Kidney epithelial cell (primary cell): ENCODE measurements around the gene CD300E. TPM values are rescaled to one million over a fixed set of nuclear protein-coding genes. Genes with fewer than 3 reads are reported as not detected.

Source experiments
- DNase-seq: peaks from one replicate; pipeline ENCODE4 v3.0.0-alpha.2; 2010; ENCODE audit warnings: low read depth
- H3K27me3 ChIP-seq: 2 replicates; pipeline ENCODE4 v1.6.0; 2011; ENCODE audit warnings: low read length; ENCODE audit not compliant: control insufficient read depth, insufficient read depth
- H3K36me3 ChIP-seq: 2 replicates; pipeline ENCODE4 v1.5.1; 2011; ENCODE audit warnings: low read length; ENCODE audit not compliant: control insufficient read depth, insufficient read depth
- H3K4me3 ChIP-seq: 2 replicates; pipeline ENCODE4 v1.5.1; 2011; ENCODE audit warnings: low read depth, mild to moderate bottlenecking, control low read depth, low read length
- total RNA-seq: library from RNA; depleted of rRNA; stranded (reverse); fragments of >200 nt; gene quantifications from 2 replicates; pipeline ENCODE4 v1.2.3, GENCODE V29; 2015
- TF ChIP-seq, protein P1 (sequence below): IDR thresholded peaks from 2 replicates; pipeline ENCODE4 v1.5.1; 2011; ENCODE audit warnings: mild to moderate bottlenecking, moderate library complexity, low read length, control low read depth, inconsistent platforms; ENCODE audit not compliant: insufficient read depth, poor library complexity, severe bottlenecking

The CD300E gene
- not detected in 2 replicates for total RNA-seq

GRCh38 chr17:74623693-74624093 lies at the start of gene CD300E:
TSS of gene CD300E (minus strand) at chr17:74623738. CDS start at chr17:74623621, 117 bp downstream.
- Histone ChIP-seq H3K36me3 (no peaks in the 10 kb centered on the region), H3K4me3 (no peak within 1 kb of the TSS), H3K27me3 (no peaks in the 10 kb centered on the region)
- DNase-seq: no peak
- TF ChIP-seq, protein P1, sequence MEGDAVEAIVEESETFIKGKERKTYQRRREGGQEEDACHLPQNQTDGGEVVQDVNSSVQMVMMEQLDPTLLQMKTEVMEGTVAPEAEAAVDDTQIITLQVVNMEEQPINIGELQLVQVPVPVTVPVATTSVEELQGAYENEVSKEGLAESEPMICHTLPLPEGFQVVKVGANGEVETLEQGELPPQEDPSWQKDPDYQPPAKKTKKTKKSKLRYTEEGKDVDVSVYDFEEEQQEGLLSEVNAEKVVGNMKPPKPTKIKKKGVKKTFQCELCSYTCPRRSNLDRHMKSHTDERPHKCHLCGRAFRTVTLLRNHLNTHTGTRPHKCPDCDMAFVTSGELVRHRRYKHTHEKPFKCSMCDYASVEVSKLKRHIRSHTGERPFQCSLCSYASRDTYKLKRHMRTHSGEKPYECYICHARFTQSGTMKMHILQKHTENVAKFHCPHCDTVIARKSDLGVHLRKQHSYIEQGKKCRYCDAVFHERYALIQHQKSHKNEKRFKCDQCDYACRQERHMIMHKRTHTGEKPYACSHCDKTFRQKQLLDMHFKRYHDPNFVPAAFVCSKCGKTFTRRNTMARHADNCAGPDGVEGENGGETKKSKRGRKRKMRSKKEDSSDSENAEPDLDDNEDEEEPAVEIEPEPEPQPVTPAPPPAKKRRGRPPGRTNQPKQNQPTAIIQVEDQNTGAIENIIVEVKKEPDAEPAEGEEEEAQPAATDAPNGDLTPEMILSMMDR: no peak

DNA sequence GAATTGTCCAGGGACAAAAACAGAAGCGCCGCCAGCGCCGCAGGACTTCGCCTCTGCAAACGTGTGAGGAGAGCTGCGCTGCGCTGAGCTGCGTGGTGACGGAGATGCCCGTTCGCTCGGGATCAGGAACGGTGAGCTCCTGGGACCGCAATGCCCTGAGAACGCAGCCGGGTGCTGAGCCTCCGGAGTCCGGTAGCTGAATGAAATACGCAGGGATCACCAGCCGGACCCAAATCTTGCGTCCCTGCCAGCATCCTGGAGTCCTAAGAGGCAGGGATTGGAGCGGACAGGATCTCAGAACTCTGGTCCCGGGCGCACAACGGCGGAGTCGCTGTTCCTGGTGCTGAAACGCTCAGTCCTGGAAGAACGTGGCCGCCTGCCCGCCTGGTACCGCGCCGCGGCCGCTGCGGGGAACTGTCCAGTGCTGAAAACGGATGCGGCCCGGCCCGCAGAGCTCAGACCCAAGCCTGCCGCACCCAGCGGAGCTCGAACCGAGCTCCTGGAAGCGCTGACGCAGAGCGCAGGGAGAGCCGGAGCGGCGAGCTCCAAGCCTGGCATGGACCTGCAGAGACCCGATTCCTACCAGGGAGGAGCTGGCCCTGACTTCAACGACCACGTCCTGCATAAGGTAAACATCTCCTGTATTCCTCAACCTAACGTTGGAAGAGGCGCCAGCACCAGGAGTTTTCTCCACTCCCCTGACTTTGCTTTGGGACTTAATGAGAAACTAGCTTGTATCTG lies 47.7 kb upstream of the CD300E start:
- Histone ChIP-seq H3K4me3 (no peak overlapping the region), H3K27me3 (peaks cover 6% of the 10 kb centered on the region), H3K36me3 (no peaks in the 10 kb centered on the region)
- TF ChIP-seq, protein P1: no peak
- DNase-seq: peak; percentile 1

- no peak overlapping the region for H3K4me3 ChIP-seq
- no peak for DNase-seq
- H3K27me3 ChIP-seq: peaks cover 6% of the 10 kb centered on the region
- TF ChIP-seq, protein P1: no peak
- H3K36me3 ChIP-seq: no peaks in the 10 kb centered on the region
Measured at GRCh38 chr17:74670329-74670728, 46.8 kb upstream of the CD300E start.

- DNase-seq: no peak
- TF ChIP-seq, protein P1: no peak
- H3K4me3 ChIP-seq: no peak overlapping the region
- H3K27me3 ChIP-seq: peaks cover 2% of the 10 kb centered on the region
- no peaks in the 10 kb centered on the region for H3K36me3 ChIP-seq
Measured at GRCh38 chr17:74663561-74663960, 40.0 kb upstream of the CD300E start.

DNA sequence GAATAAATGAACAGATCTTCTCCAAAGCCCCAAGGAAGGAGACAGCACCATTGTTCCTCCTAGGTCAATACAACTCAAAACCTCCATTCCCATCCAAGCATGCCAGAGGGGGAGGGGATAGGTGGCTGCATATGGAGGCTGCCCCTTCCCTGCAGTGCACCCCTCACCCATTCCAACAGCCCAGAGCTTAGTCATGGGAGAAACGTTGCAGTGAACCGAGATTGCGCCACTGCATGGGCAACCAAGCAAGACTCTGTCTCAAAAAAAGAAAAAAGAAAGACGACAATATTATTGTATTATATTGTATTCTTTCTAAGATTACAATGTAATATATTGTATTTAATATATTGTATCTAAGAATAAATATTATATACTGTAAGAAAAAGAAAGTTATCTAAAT lies 36.4 kb upstream of the CD300E start:
- Histone ChIP-seq H3K36me3 (no peaks in the 10 kb centered on the region), H3K27me3 (peaks cover 4% of the 10 kb centered on the region), H3K4me3 (no peak overlapping the region)
- DNase-seq: no peak
- TF ChIP-seq, protein P1: no peak

GRCh38 chr17:74658620-74659019 lies 35.1 kb upstream of the CD300E start:
- no peak for DNase-seq
- Histone ChIP-seq H3K36me3 (no peaks in the 10 kb centered on the region), H3K27me3 (peaks cover 2% of the 10 kb centered on the region), H3K4me3 (no peak overlapping the region)
- TF ChIP-seq, protein P1: no peak
